NCI-H2196 (cell line): ENCODE results near the gene GPC5.
"Not testable (repeated sequence)": the region's sequence is repeated elsewhere in the genome, so short reads cannot be mapped to it uniquely, and the experiment has no call there.

Source experiments
- DNase-seq: peaks from one replicate; lab custom pipeline; 2025; ENCODE audit not compliant: unreplicated experiment; lab: John Stamatoyannopoulos, UW

Gene GPC5

DNA sequence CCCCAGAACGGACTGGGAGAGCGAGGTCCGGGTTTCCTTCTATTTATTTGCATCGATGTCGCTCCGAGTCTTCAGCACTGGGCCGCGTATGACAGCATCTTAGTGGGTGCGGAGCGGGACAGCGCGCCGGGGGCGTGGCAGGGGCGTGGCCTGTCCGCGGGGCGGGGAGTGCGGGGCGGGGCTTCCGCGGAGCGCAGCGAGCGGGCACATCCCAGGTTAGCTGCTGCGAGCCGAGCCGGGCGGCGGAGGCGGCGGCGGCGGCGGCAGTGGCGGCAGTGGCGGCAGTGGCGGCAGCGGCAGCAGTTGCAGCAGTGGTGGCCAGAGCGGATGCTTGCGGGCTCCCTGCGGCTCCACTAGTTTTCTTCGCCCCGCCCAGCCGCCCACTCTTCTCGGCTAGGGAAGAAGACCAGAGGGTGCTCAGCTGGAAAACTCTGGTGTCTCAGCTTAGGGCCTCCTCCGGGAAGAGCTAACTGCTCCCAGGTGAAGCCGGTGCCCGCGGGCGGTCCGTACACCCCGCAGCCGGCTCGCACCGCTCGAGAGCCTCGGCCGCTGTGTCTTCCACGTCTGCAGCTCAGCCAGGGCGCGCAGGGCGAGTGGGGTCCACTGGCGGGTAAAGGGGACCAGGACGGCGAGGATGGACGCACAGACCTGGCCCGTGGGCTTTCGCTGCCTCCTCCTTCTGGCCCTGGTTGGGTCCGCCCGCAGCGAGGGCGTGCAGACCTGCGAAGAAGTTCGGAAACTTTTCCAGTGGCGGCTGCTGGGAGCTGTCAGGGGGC, at the start of gene GPC5:
TSS of gene GPC5 (plus strand) at position 209 of the 776 bp plus-strand sequence.
- peak; percentile 17 for DNase-seq

DNA sequence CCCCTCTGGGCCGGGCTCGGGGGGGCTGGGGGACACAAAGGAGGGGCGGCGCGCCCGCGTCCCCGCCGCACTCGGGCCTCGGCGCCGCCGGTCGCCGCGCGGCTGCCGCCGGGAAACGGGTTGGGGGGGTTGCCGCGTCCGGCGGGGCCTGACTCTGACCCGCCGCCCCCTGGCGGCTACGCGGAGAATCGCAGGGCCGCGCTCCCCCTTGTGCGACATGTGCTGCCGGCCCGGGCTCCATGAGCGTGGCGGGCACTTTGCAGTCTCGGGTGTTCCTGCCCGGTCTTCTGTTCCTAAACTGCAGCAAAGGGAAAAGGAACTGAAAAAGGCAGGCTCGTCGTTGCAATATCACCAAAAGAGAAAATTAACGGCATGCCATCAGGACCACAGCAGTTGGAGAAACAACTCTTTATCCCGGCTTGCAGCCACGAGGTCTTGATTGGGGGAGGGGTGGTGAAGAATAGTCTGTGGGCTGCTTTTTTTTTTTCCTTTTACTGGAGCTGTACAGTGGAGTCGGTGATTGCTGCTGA, 49.5 kb upstream of the GPC5 start:
- DNase-seq = peak; percentile 71

DNA sequence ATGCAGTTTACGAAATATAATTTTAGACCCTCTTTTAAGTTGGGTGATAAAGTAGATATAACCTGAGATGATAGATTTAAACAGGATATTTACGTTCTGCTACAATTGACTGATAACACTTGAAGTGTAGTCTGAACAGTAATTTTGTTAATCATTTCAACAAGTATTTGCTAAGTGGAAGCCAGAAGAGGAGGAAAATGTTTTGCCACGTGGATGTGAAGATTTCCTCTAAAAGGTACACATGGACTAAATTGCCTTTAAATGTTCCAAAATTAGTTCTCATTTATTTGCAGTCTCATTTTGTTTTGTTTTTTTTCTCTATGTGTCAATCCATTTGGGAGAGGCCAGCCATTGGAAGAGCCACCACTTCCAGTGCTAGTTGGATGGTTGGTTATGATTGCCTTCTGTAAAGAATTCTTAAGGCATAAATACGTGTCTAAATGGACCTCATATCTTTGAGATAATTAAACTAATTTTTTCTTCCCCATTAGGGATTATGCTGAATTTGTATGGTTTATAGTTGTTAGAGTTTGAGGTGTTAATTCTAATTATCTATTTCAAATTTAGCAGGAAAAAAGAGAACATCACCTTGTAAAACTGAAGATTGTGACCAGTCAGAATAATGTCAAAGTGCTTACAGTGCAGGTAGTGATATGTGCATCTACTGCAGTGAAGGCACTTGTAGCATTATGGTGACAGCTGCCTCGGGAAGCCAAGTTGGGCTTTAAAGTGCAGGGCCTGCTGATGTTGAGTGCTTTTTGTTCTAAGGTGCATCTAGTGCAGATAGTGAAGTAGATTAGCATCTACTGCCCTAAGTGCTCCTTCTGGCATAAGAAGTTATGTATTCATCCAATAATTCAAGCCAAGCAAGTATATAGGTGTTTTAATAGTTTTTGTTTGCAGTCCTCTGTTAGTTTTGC, 48.2 kb upstream of the GPC5 start:
- no peak for DNase-seq

DNA sequence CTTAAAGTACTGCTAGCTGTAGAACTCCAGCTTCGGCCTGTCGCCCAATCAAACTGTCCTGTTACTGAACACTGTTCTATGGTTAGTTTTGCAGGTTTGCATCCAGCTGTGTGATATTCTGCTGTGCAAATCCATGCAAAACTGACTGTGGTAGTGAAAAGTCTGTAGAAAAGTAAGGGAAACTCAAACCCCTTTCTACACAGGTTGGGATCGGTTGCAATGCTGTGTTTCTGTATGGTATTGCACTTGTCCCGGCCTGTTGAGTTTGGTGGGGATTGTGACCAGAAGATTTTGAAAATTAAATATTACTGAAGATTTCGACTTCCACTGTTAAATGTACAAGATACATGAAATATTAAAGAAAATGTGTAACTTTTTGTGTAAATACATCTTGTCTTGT, 47.3 kb upstream of the GPC5 start:
- DNase-seq = no peak

DNA sequence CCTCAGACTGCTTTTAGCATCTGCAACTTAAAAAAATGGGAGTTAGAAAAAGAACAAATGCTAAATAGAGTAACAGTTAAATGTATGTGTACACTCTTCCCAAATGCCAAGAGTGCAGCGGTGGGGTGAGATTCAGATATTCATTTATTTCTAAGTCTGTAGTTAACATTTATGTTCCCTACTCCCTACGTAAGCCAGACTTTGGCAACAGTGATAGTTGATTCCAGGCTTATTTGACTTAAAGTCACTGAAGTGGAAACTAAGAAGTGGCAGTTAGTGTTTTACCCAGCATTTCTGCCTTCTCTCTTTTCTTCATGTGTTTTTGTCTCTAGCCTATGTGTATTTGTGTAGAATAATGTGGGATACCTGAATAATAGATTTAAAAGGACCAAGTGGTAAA, 46.4 kb upstream of the GPC5 start:
- no peak for DNase-seq

DNA sequence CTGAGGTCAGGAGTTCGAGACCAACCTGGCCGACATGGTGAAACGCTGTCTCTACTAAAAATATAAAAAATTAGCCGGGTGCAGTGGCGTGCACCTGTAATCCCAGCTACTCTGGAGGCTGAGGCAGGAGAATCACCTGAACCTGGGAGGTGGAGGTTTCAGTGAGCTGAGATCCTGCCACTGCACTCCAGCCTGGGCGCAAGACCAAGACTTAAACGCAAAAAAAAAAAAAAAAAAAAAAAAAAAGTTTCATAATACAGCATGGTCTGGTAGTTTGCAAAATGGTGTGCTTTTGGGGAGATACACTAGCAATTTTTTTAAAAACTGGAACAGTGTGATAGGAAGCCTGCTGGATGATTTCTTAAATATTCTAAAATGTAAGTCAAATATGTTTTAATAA, 45.5 kb upstream of the GPC5 start:
- not testable (repeated sequence) for DNase-seq

DNA sequence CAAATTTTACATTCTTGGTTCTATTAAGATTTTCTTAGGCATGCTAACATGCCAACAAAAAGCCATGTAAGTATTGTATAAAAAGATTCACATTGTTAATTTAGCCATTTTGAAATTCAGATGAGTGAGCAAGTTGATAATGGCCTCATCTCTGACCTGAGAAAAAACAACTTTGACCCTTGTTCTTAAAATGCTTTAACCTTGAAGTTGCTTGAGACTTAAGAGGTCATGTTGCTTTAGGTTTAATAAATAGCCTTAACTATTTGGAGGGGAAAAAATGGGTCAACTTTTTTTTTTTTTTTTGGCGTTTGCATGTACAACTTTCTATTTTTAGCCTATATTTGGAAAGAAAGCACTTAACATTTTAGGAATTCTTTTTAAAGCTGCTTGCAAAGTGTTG, 44.9 kb upstream of the GPC5 start:
- no peak for DNase-seq

DNA sequence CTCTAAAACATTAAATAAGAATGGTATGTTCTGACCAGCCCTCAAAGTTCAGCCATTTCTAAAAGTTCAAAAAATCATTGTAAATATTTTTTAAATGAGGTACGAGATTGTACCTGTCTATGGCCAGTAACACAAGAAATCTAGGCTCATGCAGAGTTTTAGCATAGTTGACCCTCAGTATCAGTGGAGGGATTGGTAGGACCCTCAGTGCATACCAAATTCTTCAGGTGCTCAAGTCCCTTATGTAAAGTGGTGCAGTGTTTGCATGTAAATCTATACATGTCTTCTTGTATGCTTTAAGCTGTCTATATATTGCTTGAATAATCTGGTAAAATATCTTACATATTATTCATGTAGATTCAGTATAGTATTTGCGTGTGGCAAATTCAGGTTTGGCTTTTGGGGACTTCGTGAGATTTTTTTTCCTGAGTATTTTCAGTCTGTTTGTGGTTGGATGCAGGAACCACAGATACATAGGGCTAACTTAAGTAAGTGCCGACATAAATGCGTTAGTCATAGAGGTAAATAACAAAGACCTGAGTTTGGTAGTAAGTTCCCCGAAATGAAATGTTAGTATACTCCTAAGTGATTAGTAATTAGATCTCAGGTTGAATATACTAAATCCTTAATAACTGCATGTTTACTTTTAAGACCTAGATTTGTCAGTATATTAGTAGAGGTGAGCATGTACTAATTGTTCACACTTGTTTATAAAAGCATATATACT, 43.2 kb upstream of the GPC5 start:
- no peak for DNase-seq

DNA sequence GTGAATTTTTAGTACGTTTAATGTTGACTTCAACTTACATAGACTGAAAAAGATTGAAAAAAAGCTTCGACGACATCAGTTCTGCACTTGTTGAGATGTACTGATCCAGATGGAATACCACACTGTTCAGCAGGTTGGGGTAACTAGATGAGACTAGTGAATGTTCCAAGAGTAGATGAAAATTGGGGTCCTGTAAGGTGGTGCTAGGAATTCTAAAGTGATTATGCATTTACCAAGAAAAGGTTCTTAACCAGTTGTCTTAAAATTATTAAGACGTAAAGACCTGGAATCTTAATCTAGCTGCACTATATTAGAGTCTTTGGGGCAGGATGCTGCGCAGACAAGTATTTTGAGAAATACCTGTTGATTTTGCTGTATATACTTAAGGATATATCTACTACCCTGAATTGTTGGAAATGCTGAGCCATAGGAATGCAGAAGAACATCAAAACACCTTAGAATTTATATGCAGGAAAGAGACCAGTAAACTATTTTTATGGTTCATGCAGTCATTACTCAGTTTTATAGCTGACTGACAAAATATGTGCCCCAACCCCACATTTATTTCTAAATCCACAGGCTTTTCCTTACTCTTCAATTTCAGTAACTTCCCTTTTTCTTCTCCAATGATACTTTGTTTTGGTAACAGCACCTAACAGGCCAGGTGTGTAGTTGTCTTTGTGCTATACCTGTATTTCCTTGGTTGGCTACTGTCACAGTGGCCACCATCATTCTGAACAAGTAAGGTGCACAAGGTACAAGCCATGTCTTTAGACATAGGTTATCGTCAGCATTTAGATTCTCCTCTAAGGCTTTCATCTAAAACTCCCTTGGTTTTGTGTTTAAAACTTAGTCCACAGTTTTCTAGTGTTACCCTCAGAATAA, 42.4 kb upstream of the GPC5 start:
- DNase-seq = no peak

DNA sequence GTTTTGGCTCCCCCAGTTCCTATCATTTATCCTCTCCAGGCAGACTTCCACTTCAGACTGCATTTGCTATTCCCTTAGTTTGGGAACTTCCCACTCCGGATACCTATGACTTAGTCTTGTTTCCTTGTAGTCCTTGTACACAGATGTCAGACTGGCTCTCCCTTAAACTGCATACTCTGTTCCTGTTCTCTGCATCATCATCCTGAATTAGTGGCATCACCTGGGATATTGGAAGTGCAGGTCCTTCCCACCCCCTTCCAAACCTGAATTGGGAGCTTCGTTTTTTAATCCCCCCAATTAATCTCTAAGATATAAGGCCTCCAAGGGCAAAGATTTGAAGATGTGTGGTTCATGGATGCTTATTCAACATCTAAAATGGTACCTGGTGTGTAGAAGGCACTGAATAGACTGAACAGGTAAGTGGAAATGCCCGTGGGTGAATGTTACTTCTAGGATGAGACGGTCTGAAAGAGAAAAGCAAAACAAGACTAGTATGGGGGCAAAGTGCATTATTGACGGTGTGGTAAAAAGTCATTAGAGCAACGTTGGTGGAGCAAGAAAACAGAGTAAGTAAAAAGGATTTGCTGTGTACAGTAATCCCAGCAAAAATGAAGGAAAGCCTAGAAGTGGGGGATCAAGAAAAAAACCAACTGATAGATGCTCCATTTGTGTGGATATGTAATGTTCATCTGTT, 41.4 kb upstream of the GPC5 start:
- DNase-seq = no peak

DNA sequence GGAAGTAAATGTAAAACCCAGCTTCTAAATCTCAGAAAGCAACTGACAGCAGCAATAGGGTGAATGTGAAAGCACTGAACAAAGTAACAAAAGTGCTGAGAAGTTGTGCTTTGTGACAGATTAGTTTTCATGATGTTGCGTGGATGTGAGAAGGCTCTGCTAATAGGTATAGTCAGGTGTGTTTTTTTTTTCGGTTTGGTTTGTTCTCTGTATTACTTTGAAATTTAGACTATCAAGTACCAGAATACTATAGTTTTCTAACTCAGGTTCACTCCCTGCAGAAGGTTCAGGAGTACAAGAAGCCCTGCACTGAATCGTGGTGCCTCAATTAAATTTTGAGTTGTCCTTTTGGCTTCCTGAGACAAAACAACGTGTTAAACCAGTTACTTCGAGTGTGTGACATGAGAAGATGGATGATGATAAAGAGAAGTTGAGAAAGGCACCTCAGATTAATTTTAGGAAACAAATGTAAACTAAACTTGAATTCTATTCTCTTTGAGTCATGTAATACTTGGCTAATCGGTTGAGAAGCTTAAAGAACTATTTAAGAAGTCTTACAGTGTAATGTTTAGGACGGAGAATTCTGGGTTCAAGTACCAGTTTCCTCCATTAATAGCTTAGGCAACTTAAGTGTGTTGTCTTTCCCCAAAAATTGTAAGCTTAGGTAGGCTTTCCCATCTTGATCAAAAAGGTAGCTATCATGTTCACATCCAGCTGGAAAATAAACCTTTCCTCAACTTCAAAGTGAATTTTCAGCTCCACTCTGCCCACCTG, 40.6 kb upstream of the GPC5 start:
- DNase-seq = no peak

DNA sequence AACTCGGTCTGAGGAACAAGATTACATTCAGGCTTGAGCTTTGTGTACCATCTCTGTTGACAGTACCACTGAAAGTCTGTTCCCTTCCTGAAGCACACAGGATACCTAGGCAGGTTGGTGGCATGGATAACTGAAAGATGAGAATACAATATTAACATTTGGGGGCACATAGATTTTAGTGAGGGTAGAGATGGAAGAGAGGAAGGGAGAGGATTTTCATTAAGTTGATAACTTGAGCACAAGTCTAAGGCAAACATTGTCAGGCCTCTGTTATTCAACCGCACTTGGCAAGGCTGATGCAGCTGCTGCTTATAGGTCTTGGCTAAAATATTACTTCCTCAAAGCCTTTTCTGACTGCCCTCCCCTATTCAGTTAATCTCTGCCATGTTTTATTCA, 40.0 kb upstream of the GPC5 start:
- no peak for DNase-seq

DNA sequence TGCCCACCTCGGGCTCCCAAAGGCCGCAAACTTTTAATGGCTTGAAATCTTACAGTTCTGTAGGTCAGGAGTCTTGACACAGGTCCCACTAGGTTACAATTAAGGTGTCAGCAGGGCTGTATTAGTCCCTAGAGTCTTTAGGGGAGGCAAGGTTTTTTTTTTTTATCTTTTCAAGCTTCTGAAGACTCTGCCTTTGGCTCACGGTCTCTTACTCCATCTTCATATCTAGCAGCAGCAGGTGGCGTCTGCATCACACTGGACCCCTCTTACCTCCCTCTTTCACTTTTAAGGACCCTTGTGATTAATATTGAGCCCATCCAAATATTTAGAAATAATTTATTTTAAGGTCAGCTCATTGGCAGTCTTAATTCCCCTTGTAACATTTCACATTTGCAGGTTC, 39.3 kb upstream of the GPC5 start:
- no peak for DNase-seq

DNA sequence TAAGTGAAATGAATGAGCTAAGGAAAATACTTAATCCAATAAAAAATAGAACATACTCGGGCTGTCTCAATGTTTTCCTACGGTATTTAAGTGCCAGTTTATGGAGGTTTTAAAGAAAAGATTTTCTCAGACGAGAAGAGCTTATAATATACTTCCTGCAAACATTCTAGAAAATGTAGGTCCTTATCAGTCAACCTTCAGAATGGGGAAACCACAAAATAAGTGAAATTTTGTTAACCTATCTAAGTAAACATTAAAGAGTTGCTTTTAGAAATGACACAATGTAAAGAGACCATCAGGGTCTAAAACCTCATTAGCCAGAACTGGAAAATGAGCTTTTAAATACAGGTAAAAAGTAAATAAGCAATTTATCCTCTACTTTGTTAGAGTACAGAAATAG, 38.8 kb upstream of the GPC5 start:
- no peak for DNase-seq

DNA sequence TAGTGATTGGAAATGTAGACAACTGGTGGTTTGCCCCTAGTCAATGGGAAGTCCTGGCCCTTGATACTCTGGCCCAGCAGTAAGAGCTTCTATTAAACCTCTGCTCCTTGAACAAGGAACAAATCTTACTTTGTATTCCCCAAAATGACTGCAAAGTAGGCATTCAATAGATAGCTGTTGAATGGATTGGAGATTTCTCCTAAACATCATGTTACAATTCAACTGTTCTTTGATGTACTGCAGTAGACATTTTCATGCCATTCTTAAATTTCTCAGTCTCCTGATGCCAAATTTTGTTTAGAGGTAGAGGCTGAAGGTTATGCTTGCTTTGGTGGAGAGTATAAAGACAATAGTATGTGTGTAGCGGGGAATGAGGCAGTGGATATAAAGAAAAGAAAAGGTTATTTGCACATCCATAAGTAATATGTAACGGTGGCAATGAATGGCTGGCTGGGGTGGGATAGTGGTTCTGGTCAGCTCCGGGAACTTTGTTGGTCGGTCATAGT, 38.1 kb upstream of the GPC5 start:
- no peak for DNase-seq

DNA sequence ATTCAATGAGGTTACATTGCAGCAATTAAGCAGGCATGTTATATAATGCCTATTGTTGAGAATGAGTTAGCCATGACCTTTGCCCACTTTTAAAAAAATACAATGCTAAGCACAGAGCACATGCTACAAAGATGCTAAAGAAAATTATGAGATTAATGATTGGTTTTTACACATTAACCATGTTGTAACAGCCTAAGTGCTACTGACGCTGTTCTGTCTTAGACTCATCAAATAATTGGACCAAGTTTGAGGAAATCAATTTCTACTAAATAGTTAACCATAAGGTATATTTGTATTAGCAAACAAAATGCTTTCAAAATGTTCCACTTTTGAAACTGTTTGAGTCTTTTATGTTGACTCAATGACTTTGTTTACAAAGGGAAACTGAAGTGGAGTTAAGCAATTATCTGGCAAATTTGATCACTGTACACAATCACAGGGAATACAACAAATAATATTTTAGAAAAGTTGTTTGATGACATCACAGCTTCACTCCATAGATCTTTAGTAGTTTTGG, 36.6 kb upstream of the GPC5 start:
- DNase-seq = no peak

DNA sequence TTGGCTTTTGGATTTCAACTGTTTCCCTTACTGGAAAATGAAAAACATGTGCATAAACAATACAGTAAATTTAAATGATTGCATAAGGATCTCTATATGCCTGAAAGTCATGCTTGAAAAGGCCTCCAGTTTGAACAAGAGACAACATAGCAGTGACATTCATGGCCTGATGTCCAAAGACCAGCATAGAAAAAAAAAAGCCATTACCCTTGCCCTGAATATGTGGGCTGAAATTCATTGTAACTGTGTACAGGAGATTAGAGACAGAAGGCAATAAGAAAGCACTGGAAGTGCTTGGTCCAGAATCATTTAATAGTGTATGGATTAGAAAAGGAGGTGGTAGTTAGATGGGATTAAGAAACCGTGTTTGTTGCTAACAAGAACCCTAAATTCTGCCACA, 35.5 kb upstream of the GPC5 start:
- DNase-seq = no peak

DNA sequence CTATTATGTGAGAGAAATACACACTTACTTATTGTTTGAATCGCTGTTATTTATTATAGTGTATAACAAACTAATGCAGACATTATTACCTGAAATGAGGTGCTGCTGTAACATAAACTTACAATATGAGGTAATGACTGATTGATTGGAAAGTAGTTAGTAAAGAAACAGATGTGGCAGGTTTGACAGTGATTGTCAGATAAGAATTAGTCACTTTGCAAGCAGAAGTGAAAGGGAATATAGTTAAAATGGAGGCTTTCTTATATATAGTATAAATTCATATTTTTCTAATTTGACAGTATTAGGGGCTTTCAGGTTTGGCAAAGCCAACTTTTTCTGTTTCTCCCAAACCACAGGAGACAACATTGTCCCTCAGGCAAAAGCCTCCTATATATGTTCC, 30.3 kb upstream of the GPC5 start:
- DNase-seq = no peak
